GM21528 (cell line): ENCODE results near the gene ATP8B2.

ENCODE experiments used
- ATAC-seq: cut with Tn5 transposase; IDR thresholded peaks from one replicate; pipeline ENCODE4 v1.9.1; 2021; ENCODE audit warnings: mild to moderate bottlenecking, moderate library complexity; ENCODE audit not compliant: unreplicated experiment, low FRiP score

The ATP8B2 gene

DNA sequence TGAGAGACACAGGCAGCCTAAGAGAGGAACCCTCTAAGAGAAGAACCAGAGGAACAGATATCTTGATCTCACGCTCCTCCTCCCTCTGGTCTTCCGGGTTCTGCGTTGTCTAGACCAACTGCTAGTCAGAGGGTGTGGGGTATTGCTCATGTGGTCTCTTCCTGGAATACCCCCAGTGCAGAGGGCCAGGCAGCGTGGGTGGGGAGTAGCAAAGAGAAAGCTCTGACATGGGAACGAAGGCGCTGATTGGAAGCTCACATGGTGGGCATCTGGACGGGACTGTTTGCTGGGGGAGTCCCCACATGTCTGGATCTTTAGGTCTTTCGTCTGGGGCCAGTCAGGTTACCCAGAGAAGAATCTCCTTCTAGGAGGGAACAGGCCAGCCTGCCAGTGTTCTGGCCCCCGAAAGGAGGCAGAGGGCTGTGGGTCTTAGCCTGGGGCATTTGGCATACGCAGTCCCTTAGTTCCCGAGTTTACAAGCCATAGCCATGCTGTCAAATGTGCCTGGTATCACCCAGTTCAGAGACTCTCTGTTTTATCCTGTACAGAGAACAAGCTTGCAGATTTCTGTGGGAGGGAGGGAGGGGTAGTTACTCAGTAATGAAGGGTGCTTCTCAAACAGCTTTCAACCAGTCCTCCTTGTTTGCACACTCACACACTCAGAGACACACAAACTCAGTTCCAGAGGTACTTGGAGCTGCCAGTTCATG lies 61.5 kb downstream of the ATP8B2 start:
- ATAC-seq = peak; percentile 85

GRCh38 chr1:154391086-154391770 lies 65.9 kb downstream of the ATP8B2 start:
- ATAC-seq = no peak

DNA sequence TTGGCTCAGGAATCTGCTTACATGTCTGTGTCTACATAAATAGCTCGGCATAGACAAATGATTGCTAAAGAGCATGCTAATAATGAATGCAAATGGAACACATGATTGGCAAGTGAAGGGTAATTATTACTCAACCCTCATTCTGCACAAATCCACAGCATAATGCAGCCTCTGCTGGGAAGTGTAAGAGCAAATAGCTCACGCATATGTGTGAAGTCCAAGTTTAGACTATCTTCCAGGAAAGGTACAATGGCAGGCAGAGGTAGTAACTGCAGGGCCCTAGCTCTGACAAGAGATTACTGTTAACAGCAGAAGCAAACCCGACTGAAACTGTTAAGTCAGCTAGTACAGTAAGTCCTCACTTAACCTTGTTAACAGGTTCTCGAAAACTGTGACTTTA lies 72.8 kb downstream of the ATP8B2 start:
- no peak for ATAC-seq

DNA sequence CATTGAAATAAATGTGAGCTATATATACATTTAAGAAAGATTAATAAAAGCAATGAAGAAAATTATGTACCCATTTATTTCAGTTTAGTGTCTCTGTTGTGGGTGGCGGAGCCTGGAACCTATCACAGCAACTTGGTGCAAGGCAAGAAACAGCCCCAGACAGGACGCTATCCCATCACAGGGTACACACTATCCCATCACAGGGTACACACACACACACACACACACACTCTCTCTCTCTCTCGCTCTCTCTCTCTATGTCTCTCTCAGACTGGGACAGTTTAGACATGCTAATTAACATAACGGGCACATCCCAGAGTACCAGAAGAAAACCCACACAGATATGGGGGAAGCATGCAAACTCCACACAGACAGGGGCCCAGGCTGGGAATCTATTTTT lies 73.4 kb downstream of the ATP8B2 start:
- no peak for ATAC-seq

DNA sequence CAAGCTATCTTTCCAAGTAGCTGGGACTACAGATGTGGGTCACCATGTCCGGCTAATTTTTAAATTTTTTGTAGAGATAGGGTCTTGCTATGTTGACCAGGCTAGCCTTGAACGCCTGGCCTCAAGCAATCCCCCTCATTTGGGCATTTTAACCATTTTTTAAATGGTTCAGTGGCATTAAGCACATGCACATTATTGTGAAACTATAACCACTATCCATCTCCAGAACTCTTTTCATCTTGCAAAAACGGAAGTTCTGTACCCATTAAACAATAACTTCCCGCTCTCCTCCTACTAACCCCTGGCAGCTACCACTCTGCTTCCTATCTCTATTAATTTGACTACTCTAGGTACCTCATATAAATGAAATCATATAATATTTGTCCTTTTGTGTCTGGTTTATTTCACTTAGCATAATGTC lies 75.1 kb downstream of the ATP8B2 start:
- ATAC-seq = no peak
